GM23338 (cell line): ENCODE data around the gene HBM. TPM values are rescaled to one million over a fixed set of nuclear protein-coding genes. Genes with fewer than 3 reads are reported as not detected.
A peak's percentile ranks its signal among the peaks of the same experiment; 100 is the strongest.

Source experiments
- ATAC-seq: fragments of 200-7000 bp; cut with Tn5 transposase; 3 replicates; pipeline ENCODE4 v1.9.1; 2020
- DNase-seq: peaks from one replicate; pipeline ENCODE4 v3.0.0-alpha.2; 2015; ENCODE audit warnings: low spot score
- H2AFZ ChIP-seq: fragments of 200-600 bp; sonication (generic); 2 replicates; pipeline ENCODE4 v1.8.0; 2016; ENCODE audit warnings: antibody characterized with exemption, mild to moderate bottlenecking, moderate library complexity
- H3F3A ChIP-seq: fragments of 200-600 bp; sonication (generic); replicated peaks from 2 replicates; pipeline ENCODE4 v1.8.0; 2017; ENCODE audit warnings: antibody characterized with exemption, mixed run types, low read depth
- H3K27ac ChIP-seq: fragments of 200-600 bp; sonication (generic); 2 replicates; pipeline ENCODE4 v1.6.1; 2016; ENCODE audit warnings: low read depth
- H3K27me3 ChIP-seq: fragments of 200-600 bp; sonication (generic); 2 replicates; pipeline ENCODE4 v1.8.0; 2016; ENCODE audit warnings: mild to moderate bottlenecking, mixed run types, moderate library complexity; ENCODE audit not compliant: insufficient read depth
- H3K36me3 ChIP-seq: fragments of 200-600 bp; sonication (generic); 2 replicates; pipeline ENCODE4 v1.8.0; 2016; ENCODE audit warnings: mild to moderate bottlenecking; ENCODE audit not compliant: insufficient read depth
- H3K4me1 ChIP-seq: fragments of 200-600 bp; sonication (generic); 2 replicates; pipeline ENCODE4 v1.8.0; 2016; ENCODE audit warnings: mild to moderate bottlenecking, moderate library complexity; ENCODE audit not compliant: insufficient read depth
- H3K4me2 ChIP-seq: fragments of 200-600 bp; sonication (generic); 2 replicates; pipeline ENCODE4 v1.7.1; 2017; ENCODE audit warnings: mixed run types
- H3K4me3 ChIP-seq: fragments of 200-600 bp; sonication (generic); 2 replicates; pipeline ENCODE4 v1.6.1; 2016; ENCODE audit warnings: mixed run types
- H3K79me2 ChIP-seq: fragments of 200-600 bp; sonication (generic); replicated peaks from 2 replicates; pipeline ENCODE4 v1.8.0; 2017; ENCODE audit warnings: mild to moderate bottlenecking; ENCODE audit not compliant: insufficient read depth
- H3K9me2 ChIP-seq: fragments of 200-600 bp; sonication (generic); 2 replicates; pipeline ENCODE4 v1.8.0; 2017; ENCODE audit not compliant: insufficient read depth
- H4K20me1 ChIP-seq: fragments of 200-600 bp; sonication (generic); replicated peaks from 2 replicates; pipeline ENCODE4 v1.8.0; 2017; ENCODE audit warnings: mild to moderate bottlenecking; ENCODE audit not compliant: insufficient read depth
- H3K27ac Mint-ChIP-seq: 2 replicates; pipeline ENCODE4 v1.8.0; 2020; ENCODE audit warnings: inconsistent platforms, mild to moderate bottlenecking, moderate library complexity, mixed read lengths
- H3K27me3 Mint-ChIP-seq: 3 replicates; pipeline ENCODE4 v1.8.0; 2022; ENCODE audit warnings: low read depth, mild to moderate bottlenecking, moderate library complexity, mixed read lengths, inconsistent platforms; ENCODE audit not compliant: insufficient read depth, poor library complexity
- H3K36me3 Mint-ChIP-seq: 3 replicates; pipeline ENCODE4 v1.8.0; 2021; ENCODE audit warnings: low read depth, mild to moderate bottlenecking, inconsistent platforms, moderate library complexity, mixed read lengths
- H3K4me1 Mint-ChIP-seq: 3 replicates; pipeline ENCODE4 v1.8.0; 2020; ENCODE audit warnings: mild to moderate bottlenecking, inconsistent platforms, mixed read lengths
- H3K4me3 Mint-ChIP-seq: 3 replicates; pipeline ENCODE4 v1.8.0; 2021; ENCODE audit warnings: moderate library complexity, mild to moderate bottlenecking, inconsistent platforms, mixed read lengths
- H3K9me3 Mint-ChIP-seq: 3 replicates; pipeline ENCODE4 v1.8.0; 2020; ENCODE audit warnings: moderate library complexity, mild to moderate bottlenecking, inconsistent platforms, mixed read lengths
- CREB1 ChIP-seq: fragments of 250-450 bp; sonication (Bioruptor Pico); IDR thresholded peaks from 2 replicates; pipeline ENCODE4 v1.5.0; 2020; ENCODE audit warnings: low read depth, mild to moderate bottlenecking, moderate library complexity
- CTCF ChIP-seq, 2 experiments: fragments of 200-600 bp in 1 of 2; sonication (generic) in 1 of 2; conservative IDR thresholded peaks; 2 replicates each; pipeline versions ENCODE4 v1.5.1 to v1.6.1; 2016 to 2017; ENCODE audit warnings: antibody characterized with exemption in 2 of 2, low read depth in 2 of 2, mild to moderate bottlenecking in 2 of 2, moderate library complexity in 1 of 2
- ETS1 ChIP-seq: IDR thresholded peaks from 2 replicates; pipeline ENCODE4 v1.6.1; 2016; ENCODE audit warnings: antibody characterized with exemption
- EZH2 ChIP-seq: fragments of 200-600 bp; sonication (generic); IDR thresholded peaks from one replicate; pipeline ENCODE4 v1.8.0; 2017; ENCODE audit warnings: antibody characterized with exemption, mild to moderate bottlenecking, low read depth; ENCODE audit not compliant: unreplicated experiment
- EZH2phosphoT487 ChIP-seq: fragments of 200-600 bp; sonication (generic); IDR thresholded peaks from one replicate; pipeline ENCODE4 v1.8.1; 2018; ENCODE audit warnings: antibody characterized with exemption; ENCODE audit not compliant: unreplicated experiment
- JUNB ChIP-seq: IDR thresholded peaks from one replicate; pipeline ENCODE4 v1.6.1; 2016; ENCODE audit warnings: antibody characterized with exemption; ENCODE audit not compliant: unreplicated experiment
- NANOG ChIP-seq: IDR thresholded peaks from 2 replicates; pipeline ENCODE4 v1.6.1; 2016; ENCODE audit warnings: antibody characterized with exemption, borderline replicate concordance
- POLR2AphosphoS5 ChIP-seq: IDR thresholded peaks from 2 replicates; pipeline ENCODE4 v1.6.1; 2016; ENCODE audit warnings: antibody characterized with exemption, low read depth
- REST ChIP-seq: IDR thresholded peaks from one replicate; pipeline ENCODE4 v1.6.1; 2018; ENCODE audit warnings: antibody characterized with exemption; ENCODE audit not compliant: unreplicated experiment
- STAT1 ChIP-seq: IDR thresholded peaks from one replicate; pipeline ENCODE4 v1.6.1; 2016; ENCODE audit warnings: antibody characterized with exemption; ENCODE audit not compliant: unreplicated experiment
- ZNF114 ChIP-seq: fragments of 250-450 bp; sonication (Bioruptor Pico); IDR thresholded peaks from 2 replicates; pipeline ENCODE4 v1.5.0; 2020; ENCODE audit warnings: mild to moderate bottlenecking, moderate library complexity
- ZNF331 ChIP-seq: fragments of 250-450 bp; sonication (Bioruptor Pico); IDR thresholded peaks from 2 replicates; pipeline ENCODE4 v1.5.0; 2020; ENCODE audit warnings: low read depth, mild to moderate bottlenecking, moderate library complexity
- ZNF462 ChIP-seq: fragments of 250-450 bp; sonication (Bioruptor Pico); IDR thresholded peaks from 2 replicates; pipeline ENCODE4 v1.5.0; 2020; ENCODE audit warnings: mild to moderate bottlenecking, moderate library complexity
- polyA plus RNA-seq: library from polyadenylated mRNA; unstranded; fragments of >200 nt; fragmentation: Nextera tagmentation; extraction: Ambion mirVana; gene quantifications from 2 replicates; pipeline ENCODE4 v1.2.1, GENCODE V29; 2016
- total RNA-seq: library from RNA; depleted of rRNA; stranded (reverse); fragments of >200 nt; shearing (Covaris generic); gene quantifications from 2 replicates; pipeline ENCODE4 v1.2.3, GENCODE V29; 2014

The HBM gene
- total and polyA plus RNA-seq, 2 experiments from 2014 or later: not detected

GRCh38 chr16:155031-155398 is 10.8 kb upstream of the HBM start:
- peak overlapping the region; percentile 82 for H3K4me3 Mint-ChIP-seq
- DNase-seq: no peak
- peaks cover 71% of the 10 kb centered on the region for H3K27me3 ChIP-seq
- H3K36me3 ChIP-seq: no peaks in the 10 kb centered on the region
- H3K79me2 ChIP-seq: no peaks in the 10 kb centered on the region
- 0 out of 2 replicates have a peak, but pooled peaks cover 3% of the 10 kb centered on the region for H4K20me1 ChIP-seq
- H3K27ac Mint-ChIP-seq: no peak overlapping the region
- peaks cover 35% of the 10 kb centered on the region for H3K27me3 Mint-ChIP-seq
- TF ChIP-seq ZNF462 (CRISPR knock-in tag): no peak
- TF ChIP-seq CTCF (conservative IDR thresholded peaks at IDR 0.05; ENCODE audit: low read depth in 2 of 2): no peak
- no peak for TF ChIP-seq ETS1
- no peak for TF ChIP-seq REST
- no peak for TF ChIP-seq ZNF114 (CRISPR knock-in tag)
- TF ChIP-seq NANOG: no peak
- TF ChIP-seq JUNB: no peak
- TF ChIP-seq STAT1: no peak
- no peak for TF ChIP-seq CREB1 (CRISPR knock-in tag)
- TF ChIP-seq EZH2phosphoT487: no peak
- TF ChIP-seq POLR2AphosphoS5: no peak
- no peak for TF ChIP-seq EZH2
- no peak for TF ChIP-seq ZNF331 (CRISPR knock-in tag)
- H3K9me3 Mint-ChIP-seq: peaks cover 4% of the 10 kb centered on the region; the same call in 2 of the 3 replicates
- no peaks in the 10 kb centered on the region for H3K36me3 Mint-ChIP-seq
- 0 out of 2 replicates have a peak, but pooled peaks cover 6% of the 10 kb centered on the region for H3F3A ChIP-seq
- peak overlapping the region; percentile 98 for H3K4me2 ChIP-seq
- peaks cover 5% of the 10 kb centered on the region; the same call in 1 of the 2 replicates for H3K4me1 ChIP-seq
- H3K27ac ChIP-seq: no peak overlapping the region
- peak overlapping the region; percentile 99 for H2AFZ ChIP-seq
- peak overlapping the region; percentile 85 for H3K4me3 ChIP-seq
- H3K4me1 Mint-ChIP-seq: peaks cover 5% of the 10 kb centered on the region; the same call in 2 of the 3 replicates
- ATAC-seq: no peak
- H3K9me2 ChIP-seq: no peaks in the 10 kb centered on the region
